Measurements from ENCODE around the gene SHE. TPM values are rescaled to one million over a fixed set of nuclear protein-coding genes. Genes with fewer than 3 reads are reported as not detected.

Gene SHE
- total RNA-seq, 1 experiment from 2014 or later: not detected

DNA sequence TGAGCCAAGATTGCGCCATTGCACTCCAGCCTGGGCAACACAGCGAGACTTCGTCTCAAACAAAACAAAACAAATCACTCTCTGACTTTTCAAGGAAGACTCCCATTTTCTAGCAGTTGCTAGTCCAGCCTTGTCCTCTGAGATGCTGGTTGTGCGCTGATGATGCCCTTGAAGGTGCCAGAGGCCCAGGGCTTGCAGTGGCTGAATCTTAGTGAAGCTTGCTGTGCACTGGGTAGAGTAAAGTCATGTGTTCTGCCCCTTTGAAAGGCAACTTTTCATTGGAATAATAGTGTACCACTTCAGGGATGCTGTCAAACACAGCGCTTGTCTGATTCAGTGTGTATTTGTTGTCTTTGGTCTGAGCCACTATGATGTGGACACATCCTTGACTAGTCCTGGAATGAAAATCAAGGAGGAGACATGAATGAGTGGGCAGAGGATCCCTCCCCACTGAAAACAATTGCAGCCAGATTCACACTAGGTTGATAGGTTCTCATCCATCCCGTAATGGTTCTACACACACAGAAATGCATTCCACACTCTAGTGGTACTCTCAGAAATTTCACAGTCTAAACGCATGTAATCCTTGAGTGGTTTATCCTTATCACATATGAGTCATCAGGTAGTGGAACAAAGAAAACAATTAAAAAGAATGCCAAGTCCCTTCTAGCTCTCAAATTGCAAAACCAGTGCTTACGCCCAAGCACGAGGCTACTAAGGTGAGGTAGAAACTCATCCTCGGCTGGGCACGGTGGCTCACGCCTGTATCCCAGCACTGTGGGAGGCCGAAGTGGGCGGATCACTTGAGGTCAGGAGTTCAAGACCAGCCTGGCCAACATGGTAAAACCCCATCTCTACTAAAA is 18.0 kb downstream of the SHE start:
- ChIA-PET RAD21 (ENCODE audit: low non-redundant PET in 1 of 2, low total read pairs in 2 of 2, uncharacterized antibody in 2 of 2, unreplicated experiment in 2 of 2) (no interaction called here), CTCF (interaction anchor here (0.6 to 3.6 kb wide), 3 partner anchors 19 to 75 kb away, joined by 3 to 23 read pairs (median 3); no protein-coding TSS in a partner anchor), POLR2A (no interaction called here)
- H3K9ac ChIP-seq (ENCODE audit: low read length): no peak overlapping the region
- H3K9me2 ChIP-seq (ENCODE audit: insufficient read depth): no peaks in the 10 kb centered on the region
- intact Hi-C loops (cut with micrococcal nuclease): loop anchor here (5.0 kb wide), 4 partner anchors 183 to 393 kb away; no protein-coding TSS in a partner anchor
- BruUV-seq (replicated peaks): no TSS peak
- peak; percentile 58 for TF ChIP-seq FOSL1 (IDR thresholded peaks at IDR 0.05; ENCODE audit: low read depth)
- TF ChIP-seq ZNF274 (IDR thresholded peaks at IDR 0.05; ENCODE audit: low read depth, low read length): no peak
- TF ChIP-seq CBX3 (IDR thresholded peaks at IDR 0.05; ENCODE audit: low read depth): 0 out of 2 replicates have a peak, but pooled peaks have one; percentile 5
- peak; percentile 17; the same call in 1 of the 2 replicates for TF ChIP-seq SP1 (IDR thresholded peaks at IDR 0.05; ENCODE audit: low read depth)
- peak; percentile 60; the same call in 1 of the 2 replicates for TF ChIP-seq CEBPB (IDR thresholded peaks at IDR 0.05; ENCODE audit: low read depth)
- TF ChIP-seq, protein P1, sequence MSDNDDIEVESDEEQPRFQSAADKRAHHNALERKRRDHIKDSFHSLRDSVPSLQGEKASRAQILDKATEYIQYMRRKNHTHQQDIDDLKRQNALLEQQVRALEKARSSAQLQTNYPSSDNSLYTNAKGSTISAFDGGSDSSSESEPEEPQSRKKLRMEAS (IDR thresholded peaks at IDR 0.05): peak; percentile 64
- TF ChIP-seq POLR2AphosphoS5 (IDR thresholded peaks at IDR 0.05; ENCODE audit: low read depth, low read length): no peak
- peak; percentile 43 for TF ChIP-seq JUND (IDR thresholded peaks at IDR 0.05)
- H3K4me3 ChIP-seq (replicated peaks in 1 of 2; ENCODE audit: low read depth in 1 of 2, low read length in 2 of 2): no peak overlapping the region
- no peak overlapping the region for H2AFZ ChIP-seq (ENCODE audit: low read depth, low read length, poor library complexity, severe bottlenecking)
- H4K20me1 ChIP-seq (ENCODE audit: insufficient read depth): no peaks in the 10 kb centered on the region
- H3K4me2 ChIP-seq (ENCODE audit: low read length): peak overlapping the region; percentile 33; the same call in 1 of the 2 replicates
- H3K9me3 ChIP-seq (ENCODE audit: control insufficient read depth in 1 of 2, insufficient read depth in 1 of 2, low read depth in 1 of 2, low read length in 2 of 2): no peaks in the 10 kb centered on the region
- H3K27ac ChIP-seq (ENCODE audit: low read depth, low read length): no peak overlapping the region
- no peaks in the 10 kb centered on the region for H3K36me3 ChIP-seq (ENCODE audit: control insufficient read depth in 1 of 2, insufficient read depth in 2 of 2, low read length in 2 of 2)
- ATAC-seq (peak; percentile 57), DNase-seq (ENCODE audit: low read depth, low spot score) (no peak)
- peaks cover 6 to 23% of the 10 kb centered on the region in 2 experiments for H3K4me1 ChIP-seq (ENCODE audit: control insufficient read depth in 1 of 2, insufficient read depth in 2 of 2, low read length in 2 of 2)
- H3K27me3 ChIP-seq (ENCODE audit: insufficient read depth, low read length): no peaks in the 10 kb centered on the region; the same call in 1 of the 2 replicates
- no peaks in the 10 kb centered on the region for H3K79me2 ChIP-seq (ENCODE audit: insufficient read depth, low read length)

DNA sequence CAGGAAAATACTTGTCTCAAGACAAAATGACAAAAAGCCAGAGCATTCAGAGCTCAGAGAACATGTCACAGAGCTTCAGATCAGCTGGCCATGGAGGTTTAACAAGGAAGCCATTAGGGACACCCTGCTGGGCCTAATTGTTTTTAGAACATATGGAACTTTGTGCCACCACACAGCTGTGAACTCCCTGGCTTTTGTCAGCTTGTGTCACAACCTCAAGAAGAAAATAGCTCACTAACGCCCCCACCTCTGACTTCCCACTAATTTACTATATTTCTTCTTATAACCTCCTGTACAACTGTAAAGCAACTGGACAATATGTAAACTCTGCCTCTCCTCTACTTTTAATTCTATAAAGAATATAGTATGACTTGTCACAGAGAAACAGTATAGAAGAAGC is 21.2 kb downstream of the SHE start:
- Histone ChIP-seq H3K9ac (ENCODE audit: low read length) (no peak overlapping the region), H3K4me1 (ENCODE audit: control insufficient read depth in 1 of 2, insufficient read depth in 2 of 2, low read length in 2 of 2) (peaks cover 12 to 50% of the 10 kb centered on the region in 2 experiments), H3K27me3 (ENCODE audit: insufficient read depth, low read length) (no peaks in the 10 kb centered on the region; the same call in 1 of the 2 replicates), H4K20me1 (ENCODE audit: insufficient read depth) (no peaks in the 10 kb centered on the region), H3K27ac (ENCODE audit: low read depth, low read length) (no peak overlapping the region), H3K36me3 (ENCODE audit: control insufficient read depth in 1 of 2, insufficient read depth in 2 of 2, low read length in 2 of 2) (no peaks in the 10 kb centered on the region), H3K9me3 (ENCODE audit: control insufficient read depth in 1 of 2, insufficient read depth in 1 of 2, low read depth in 1 of 2, low read length in 2 of 2) (no peaks in the 10 kb centered on the region), H3K4me2 (ENCODE audit: low read length) (no peak overlapping the region), H3K79me2 (ENCODE audit: insufficient read depth, low read length) (no peaks in the 10 kb centered on the region), H3K9me2 (ENCODE audit: insufficient read depth) (no peaks in the 10 kb centered on the region), H3K4me3 (replicated peaks in 1 of 2; ENCODE audit: low read depth in 1 of 2, low read length in 2 of 2) (no peak overlapping the region), H2AFZ (ENCODE audit: low read depth, low read length, poor library complexity, severe bottlenecking) (peak overlapping the region; percentile 72)
- intact Hi-C loops (cut with micrococcal nuclease): loop anchor here (5.0 kb wide), 4 partner anchors 186 to 396 kb away; no protein-coding TSS in a partner anchor
- POLR2A ChIA-PET: no interaction called here
- TF ChIP-seq SRF (IDR thresholded peaks at IDR 0.05; ENCODE audit: low read depth) (no peak), JUND (IDR thresholded peaks at IDR 0.05) (no peak)
- BruUV-seq (replicated peaks): no TSS peak
- ATAC-seq (no peak), DNase-seq (ENCODE audit: low read depth, low spot score) (no peak)
- RAD21 ChIA-PET (ENCODE audit: low non-redundant PET in 1 of 2, low total read pairs in 2 of 2, uncharacterized antibody in 2 of 2, unreplicated experiment in 2 of 2): interaction anchor here in 1 of 2 experiments (2.3 kb wide), 1 partner anchor 65 kb away, joined by 8 read pairs; no protein-coding TSS in a partner anchor
- CTCF ChIA-PET: interaction anchor here (0.7 to 4.0 kb wide), 7 partner anchors 10 to 398 kb away, joined by 3 to 62 read pairs (median 4); partner anchors contain the start of gene UBE2Q1
